Adrenal gland (tissue), 5 donors: ENCODE results near the gene BRPF1.

ENCODE experiments used
- CTCF ChIP-seq, 6 experiments: fragments of 450-650 bp in 4 of 6; fragments of 200-600 bp in 2 of 6; sonication (generic) in 1 of 6; IDR thresholded peaks; 1 replicate in 5 of 6; 2 replicates in 1 of 6; pipeline versions ENCODE4 v1.5.1 to v1.8.0; 2016 to 2021; ENCODE audit warnings: antibody characterized with exemption in 6 of 6, mild to moderate bottlenecking in 2 of 6, moderate library complexity in 1 of 6
- POLR2A ChIP-seq, 2 donors: fragments of 450-650 bp; IDR thresholded peaks; one replicate each; pipeline ENCODE4 v1.6.1; 2017; ENCODE audit warnings: antibody characterized with exemption in 2 of 2, mild to moderate bottlenecking in 2 of 2, moderate library complexity in 1 of 2
- donor health status: DM: no; HTN: no; CAD: no.

DNA sequence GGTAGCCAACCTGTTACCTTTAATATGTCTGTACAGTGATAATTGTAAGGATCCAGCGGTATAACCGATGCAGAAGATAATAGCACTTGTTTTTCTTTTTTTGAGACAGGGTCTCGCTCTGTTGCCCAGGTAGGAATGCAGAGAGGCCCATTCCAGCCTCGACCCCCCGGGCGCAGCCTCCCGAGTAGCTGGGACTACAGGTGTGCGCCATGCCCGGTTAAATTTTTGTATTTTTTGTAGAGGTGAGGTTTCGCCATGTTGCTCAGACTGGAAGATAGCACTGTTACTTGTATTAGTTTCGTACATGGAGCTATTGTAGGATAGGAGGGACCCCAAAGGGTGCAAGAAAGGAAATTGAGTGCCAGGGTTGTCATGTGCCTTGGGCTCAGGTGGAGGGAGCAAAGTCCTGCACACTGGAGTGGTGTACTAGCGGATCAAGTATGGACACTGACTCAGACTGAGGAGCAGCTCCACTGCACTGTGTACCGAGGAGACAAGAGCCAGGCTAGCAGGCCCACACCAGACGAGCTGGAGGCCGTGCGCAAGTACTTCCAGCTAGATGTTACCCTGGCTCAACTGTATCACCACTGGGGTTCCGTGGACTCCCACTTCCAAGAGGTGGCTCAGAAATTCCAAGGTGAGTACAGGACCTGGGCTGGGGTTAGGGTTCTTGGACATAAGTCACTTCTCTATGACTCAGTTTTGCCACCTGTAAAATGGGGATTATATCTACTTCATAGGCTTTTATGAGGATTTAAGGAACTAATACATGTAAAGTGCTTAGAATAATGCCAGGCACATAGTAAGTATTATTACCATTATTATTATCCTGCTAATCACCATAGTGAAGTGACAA lies 19.2 kb downstream of the BRPF1 start:
- TF ChIP-seq CTCF (IDR thresholded peaks at IDR 0.05) (no peak), POLR2A (IDR thresholded peaks at IDR 0.05) (no peak)
